ENCODE measurements around the gene COL27A1.

DNA sequence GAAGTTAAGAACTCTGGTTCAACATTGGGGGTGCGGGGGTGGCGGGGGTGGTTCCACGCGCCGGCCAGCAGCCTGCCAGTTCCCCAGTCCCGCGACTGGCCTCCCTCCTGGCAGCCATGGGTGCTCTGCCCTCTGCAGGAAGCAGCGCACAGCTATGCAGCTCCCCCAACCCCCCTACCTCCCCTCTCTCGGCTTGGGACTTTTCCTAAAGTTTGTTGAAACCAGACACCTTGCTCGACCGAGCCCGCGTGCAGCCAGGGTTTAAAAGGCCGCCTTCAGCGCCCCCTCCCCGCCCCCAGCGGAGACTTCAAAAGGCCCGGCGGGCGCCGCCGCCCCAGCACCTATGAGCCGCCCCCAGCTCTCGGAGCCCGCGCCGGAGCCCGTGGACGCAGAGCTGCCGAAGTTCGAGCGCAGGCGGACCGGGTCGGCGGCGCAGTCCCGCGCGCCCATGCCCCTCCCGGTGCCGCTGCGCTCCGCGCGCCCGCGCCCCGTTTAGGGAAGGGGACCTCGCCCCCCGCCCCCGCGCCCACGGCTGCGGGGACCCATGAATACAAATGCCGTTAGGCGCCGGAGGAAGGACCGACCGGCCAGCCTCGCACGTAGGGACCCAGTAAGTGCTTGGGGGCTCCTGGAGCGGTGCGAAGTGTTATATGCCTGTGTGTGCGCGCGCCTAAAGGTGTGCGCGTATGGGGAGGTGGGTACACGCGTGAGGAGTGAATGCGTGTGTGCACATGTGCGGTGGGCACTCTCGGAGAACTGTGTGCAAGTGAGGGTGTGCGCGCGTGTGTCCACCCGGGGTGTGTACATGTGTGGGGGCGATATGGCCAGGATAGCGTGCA is 1.4 kb upstream of the COL27A1 start:
- TF ChIP-seq, protein P1, sequence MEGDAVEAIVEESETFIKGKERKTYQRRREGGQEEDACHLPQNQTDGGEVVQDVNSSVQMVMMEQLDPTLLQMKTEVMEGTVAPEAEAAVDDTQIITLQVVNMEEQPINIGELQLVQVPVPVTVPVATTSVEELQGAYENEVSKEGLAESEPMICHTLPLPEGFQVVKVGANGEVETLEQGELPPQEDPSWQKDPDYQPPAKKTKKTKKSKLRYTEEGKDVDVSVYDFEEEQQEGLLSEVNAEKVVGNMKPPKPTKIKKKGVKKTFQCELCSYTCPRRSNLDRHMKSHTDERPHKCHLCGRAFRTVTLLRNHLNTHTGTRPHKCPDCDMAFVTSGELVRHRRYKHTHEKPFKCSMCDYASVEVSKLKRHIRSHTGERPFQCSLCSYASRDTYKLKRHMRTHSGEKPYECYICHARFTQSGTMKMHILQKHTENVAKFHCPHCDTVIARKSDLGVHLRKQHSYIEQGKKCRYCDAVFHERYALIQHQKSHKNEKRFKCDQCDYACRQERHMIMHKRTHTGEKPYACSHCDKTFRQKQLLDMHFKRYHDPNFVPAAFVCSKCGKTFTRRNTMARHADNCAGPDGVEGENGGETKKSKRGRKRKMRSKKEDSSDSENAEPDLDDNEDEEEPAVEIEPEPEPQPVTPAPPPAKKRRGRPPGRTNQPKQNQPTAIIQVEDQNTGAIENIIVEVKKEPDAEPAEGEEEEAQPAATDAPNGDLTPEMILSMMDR (IDR thresholded peaks at IDR 0.05), result peak in 1 of 3 donors; percentile 14
- TF ChIP-seq POLR2A (IDR thresholded peaks at IDR 0.05) (no peak), POLR2AphosphoS5 (IDR thresholded peaks at IDR 0.05) (no peak)
